Hippocampal formation (tissue), 2 donors: ENCODE results near the gene PRIM2.
"Not testable (repeated sequence)": the region's sequence is repeated elsewhere in the genome, so short reads cannot be mapped to it uniquely, and the experiment has no call there.

Source experiments
- DNase-seq, 2 donors: peaks; one replicate each; lab custom pipeline; 2025; lab: John Stamatoyannopoulos, UW

The PRIM2 gene, protein sequence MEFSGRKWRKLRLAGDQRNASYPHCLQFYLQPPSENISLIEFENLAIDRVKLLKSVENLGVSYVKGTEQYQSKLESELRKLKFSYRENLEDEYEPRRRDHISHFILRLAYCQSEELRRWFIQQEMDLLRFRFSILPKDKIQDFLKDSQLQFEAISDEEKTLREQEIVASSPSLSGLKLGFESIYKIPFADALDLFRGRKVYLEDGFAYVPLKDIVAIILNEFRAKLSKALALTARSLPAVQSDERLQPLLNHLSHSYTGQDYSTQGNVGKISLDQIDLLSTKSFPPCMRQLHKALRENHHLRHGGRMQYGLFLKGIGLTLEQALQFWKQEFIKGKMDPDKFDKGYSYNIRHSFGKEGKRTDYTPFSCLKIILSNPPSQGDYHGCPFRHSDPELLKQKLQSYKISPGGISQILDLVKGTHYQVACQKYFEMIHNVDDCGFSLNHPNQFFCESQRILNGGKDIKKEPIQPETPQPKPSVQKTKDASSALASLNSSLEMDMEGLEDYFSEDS

DNA sequence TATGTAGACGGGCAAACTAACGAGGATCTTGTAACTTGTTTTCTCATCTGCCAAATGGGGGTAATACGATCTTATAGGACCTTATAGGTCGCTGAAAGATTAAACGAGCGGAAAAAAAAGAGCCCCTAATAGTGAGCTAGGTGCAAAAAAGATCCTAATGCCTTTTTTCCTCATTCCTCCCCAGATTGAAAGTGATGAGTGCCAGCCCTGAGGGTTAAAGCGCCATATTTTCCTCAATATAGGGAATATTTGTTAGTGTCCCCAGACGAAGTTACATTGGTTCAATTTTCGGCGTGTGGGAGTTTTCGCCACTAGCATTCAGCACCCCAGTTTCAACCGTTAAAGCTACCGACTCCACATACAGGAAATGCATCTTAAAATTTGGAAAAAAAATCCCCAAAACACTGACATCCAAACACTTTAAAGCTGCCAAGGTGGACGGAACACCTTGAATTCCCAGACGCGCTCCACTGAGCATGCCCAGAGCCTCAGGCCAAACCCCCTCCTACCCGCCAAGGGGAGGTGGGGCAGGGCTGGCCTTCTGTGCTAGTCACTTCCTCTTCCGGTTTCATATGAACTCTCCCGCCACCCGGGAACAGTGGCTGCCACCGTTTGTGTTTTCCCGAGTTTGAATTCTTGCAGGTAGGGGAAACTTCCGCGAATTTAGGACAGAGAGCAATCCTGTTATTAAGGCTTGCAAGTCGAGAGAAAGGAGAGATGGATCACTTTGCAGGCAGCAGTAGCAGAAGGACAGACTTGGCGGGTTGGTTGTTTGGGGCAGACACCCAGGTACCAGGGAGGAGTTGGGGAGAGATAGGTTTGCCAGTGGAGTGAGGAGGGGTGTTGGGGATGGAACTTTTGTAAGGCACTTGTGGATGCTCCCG lies at the start of gene PRIM2:
Gene PRIM2 (plus strand): TSS at position 571 of the 884 bp plus-strand sequence. CDS start 816 bp downstream, outside the sequence.
- peak; percentile 83 to 88 for DNase-seq

DNA sequence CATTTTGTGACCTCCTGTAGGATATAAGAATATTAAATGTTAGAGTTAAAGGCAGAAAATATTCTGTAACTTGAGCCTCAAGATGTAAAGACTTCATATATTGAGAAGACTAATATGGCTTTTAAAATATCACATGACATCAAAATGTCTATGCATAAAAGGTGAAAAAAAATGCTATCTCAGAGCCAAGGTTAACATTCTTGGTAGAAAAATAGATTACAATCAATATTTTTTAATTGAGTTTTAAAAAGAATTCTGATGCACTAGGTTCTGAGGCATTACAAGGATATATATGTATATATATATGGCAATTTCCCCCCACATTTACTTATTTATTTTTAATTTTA lies 49.2 kb upstream of the PRIM2 start:
- no peak for DNase-seq

DNA sequence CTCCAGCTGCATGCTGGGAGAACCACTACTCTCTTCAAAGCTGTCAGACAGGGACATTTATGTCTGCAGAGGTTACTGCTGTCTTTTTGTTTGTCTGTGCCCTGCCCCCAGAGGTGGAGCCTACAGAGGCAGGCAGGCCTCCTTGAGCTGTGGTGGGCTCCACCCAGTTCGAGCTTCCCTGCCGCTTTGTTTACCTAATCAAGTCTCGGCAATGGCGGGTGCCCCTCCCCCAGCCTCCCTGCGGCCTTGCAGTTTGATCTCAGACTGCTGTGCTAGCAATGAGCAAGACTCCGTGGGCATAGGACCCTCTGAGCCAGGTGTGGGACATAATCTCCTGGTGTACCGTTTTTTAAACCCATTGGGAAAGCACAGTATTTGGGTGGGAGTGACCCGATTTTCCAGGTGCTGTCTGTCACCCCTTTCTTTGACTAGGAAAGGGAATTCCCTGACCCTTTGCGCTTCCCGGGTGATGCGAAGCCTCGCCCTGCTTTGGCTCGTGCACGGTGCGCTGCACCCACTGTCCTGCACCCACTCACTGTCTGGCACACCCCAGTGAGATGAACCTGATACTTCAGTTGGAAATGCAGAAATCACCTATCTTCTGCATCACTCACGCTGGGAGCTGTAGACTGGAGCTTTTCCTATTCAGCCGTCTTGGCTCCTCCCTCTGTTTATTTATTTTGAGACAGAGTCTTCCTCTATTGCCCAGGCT lies 43.2 kb upstream of the PRIM2 start:
- not testable (repeated sequence) for DNase-seq

DNA sequence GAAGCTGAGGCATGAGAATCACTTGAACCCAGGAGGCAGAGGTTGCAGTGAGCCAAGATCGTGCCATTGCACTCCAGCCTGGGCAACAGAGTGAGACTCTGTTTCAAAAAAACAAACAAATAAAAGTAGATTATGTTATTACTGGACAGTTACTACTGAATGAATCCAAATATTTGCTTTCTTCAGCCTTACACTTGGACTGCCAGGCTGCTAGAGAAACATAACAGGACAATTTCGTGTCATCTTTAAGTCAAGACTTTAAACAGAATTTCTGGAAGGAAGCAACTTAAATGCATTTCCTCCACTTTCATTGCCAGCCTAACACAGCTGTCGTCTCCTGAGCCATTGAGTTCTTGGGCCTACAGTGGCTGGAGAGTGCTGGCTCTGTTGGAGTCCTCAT lies 42.0 kb upstream of the PRIM2 start:
- DNase-seq: no peak

DNA sequence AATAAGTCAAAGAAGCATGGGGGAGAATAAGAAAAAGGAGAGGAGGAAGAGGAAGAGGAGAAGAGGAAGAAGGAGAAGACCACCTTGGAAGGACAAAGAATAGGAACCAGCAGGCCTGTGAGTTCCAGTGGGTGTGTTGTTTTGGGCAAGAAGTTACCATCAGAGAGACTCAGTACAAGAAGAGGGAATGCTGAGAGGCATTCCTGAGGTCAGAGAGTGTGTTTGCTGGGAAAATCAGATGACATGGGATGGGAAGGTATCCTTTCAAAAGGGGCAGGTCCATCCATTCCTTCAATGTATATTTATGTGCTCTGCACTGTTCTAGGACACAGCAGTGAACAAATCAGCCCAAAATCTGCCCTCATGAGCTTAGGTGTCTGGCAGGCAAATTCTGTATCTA lies 40.5 kb upstream of the PRIM2 start:
- DNase-seq: no peak

DNA sequence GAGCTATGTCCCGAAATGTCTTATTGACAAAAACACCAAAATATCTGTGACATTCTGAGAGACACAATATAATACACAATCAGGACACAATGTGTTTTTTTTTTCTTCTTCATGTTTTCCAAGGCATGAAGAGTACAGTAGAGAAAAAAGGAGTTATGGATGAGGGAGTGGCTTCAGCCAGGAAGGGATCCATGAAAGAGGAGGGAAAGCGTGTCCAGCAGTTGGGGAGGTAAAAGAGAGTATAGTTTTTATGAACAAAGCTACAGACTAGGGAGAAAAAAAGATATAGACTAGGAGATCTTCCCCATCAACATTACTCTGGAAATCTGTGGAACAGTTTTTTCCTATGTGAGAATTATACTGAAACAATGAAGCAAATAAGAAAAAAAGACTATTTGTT lies 38.9 kb upstream of the PRIM2 start:
- no peak for DNase-seq

DNA sequence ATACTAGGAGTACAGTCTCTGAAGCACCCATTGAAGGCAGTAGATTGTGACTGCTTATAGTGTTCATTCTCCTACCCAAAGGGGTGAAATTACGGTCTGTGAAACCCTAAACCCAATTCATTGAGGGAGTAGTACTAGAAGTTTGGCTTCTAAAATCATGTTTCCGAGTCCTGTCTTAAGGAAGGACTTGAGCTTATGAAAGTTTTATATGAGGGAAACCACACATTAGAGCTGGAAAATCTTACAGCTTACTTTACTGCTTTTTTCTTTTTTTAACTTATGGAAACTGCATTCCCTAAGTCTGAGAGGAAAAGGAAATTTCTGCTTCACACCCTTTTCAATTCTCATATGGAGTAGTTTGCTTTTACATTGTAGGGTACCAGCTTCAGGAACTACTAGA lies 38.4 kb upstream of the PRIM2 start:
- no peak for DNase-seq

DNA sequence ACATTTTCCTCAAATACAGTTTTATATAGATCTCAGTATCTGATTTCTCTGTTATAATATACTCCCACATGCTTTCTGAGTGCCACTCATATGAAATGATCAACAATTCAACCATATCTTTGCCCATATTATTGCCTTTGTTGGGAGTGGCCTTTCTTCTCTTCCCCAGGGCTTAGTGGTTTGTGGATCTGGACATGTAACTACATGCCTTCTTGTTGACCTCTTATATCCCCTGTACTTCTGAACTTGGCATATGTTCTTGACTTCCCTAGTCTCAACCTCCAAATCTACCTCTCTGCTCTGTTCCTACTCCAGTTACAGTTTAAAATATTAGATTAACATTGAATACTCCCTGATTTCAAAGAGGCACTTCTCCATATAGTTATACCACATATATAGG lies 34.3 kb upstream of the PRIM2 start:
- no peak for DNase-seq

DNA sequence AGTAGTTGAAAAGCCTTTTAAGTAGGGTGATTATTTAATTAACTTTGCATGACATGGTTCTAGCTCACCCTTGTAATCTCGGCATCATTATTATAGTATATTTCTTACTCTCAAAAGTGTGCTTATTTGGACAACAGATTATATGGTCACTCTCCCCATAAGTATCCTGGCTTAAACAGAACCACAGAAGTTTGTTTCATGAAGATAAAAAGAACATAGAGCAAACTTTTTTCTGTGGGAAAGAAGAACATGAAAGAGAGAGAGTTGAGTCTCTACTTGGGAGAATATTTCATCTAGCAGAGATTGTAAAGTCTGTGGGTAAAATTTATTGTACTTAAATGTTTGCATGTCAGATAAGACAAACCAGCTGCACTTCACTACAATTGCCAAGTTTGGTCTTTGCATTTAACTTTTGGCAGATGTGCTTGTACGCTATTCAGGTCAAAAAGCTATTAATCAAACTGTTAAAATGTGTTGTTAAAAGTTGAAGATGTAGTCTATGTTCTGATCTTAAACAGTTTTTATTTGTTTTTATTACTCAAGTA lies 33.4 kb upstream of the PRIM2 start:
- DNase-seq: no peak

DNA sequence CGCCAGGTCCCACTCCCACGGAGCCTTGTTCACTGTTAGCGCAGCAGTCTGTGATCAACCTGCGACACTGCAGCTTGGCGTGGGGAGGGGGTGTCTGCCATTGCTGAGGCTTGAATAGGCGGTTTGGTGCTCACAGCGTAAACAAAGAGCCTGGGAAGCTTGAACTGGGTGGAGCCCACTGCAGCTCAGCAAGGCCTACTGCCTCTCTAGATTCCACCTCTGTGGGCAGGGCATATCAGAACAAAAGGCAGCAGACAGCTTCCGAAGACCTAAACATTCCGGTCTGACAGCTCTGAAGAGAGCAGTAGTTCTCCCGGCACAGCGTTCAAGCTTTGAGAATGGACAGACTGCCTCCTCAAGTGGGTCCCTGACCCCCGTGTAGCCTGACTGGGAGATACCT lies 29.3 kb upstream of the PRIM2 start:
- DNase-seq: not testable (repeated sequence)

DNA sequence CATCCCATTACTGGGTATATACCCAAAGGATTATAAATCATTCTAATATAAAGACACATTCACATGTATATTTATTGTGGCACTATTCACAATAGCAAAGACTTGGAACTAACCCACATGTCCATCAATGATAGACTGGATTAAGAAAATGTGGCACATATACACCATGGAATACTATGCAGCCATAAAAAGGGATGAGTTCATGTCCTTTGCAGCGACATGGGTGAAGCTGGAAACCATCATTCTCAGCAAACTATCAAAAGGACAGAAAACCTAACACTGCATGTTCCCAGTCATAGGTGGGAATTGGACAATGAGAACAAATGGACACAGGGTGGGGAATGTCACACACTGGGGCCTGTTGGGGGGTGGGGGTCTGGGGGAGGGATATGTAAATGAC lies 24.0 kb upstream of the PRIM2 start:
- DNase-seq: not testable (repeated sequence)

DNA sequence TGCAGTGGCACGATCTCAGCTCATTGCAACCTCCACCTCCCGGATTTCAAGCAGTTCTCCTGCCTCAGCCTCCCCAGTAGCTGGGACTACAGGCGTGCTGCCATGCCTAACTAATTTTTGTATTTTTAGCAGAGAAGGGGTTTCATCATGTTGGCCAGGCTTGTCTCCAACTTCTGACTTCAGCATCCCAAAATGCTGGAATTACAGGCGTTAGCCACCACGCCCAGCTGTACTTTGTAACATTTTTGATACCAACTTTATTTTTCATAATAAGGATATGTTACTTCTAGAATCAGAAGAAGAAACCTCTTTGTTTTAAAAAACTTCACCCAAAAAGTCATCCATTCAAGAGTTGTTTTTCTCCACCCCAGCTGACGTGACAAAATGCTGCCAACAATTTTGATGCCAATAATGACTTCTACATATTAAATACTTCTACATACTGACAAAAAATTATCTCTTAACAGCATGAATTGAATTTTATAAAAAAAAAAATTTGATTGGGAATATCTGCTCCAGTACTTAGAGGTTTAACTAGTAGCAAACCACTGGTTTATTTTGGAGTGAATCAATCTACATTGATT lies 22.5 kb upstream of the PRIM2 start:
- no peak for DNase-seq

DNA sequence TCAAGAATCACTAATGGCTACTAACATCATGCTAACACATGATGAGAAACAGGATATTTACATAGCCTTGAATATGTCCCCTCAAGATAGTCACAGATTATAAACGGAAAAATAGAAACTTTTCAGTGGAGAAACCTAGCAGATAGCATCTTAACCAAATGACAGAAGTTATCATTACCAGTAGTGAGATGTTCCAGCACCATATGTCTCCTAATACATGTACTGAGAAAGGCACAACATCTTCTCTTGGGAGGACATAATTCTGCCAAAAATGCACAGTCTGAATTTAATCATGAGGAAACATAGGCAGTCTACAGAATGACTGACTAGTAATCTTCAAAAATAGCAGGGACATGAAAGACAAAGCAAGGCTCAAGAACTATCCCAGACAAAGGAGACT lies 19.9 kb upstream of the PRIM2 start:
- DNase-seq: no peak

DNA sequence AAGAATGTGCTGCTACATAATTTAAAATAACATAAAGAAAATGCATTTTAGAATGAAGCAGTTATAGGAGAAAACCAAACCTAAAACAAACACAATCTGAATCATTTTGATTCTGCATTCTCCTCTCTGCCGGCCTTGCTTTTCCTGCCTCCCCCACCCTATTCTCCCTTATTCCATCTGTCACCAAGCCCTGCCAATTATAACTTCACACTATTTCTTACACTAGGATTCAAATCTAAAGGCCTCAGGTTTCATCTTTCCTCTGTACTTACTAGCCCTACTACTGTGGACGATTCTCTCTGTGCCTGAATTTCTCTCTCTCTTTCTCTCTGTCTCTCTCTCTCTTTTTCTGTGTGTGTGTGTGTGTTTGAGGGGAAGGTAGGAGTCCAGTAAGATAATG lies 18.7 kb upstream of the PRIM2 start:
- no peak for DNase-seq

DNA sequence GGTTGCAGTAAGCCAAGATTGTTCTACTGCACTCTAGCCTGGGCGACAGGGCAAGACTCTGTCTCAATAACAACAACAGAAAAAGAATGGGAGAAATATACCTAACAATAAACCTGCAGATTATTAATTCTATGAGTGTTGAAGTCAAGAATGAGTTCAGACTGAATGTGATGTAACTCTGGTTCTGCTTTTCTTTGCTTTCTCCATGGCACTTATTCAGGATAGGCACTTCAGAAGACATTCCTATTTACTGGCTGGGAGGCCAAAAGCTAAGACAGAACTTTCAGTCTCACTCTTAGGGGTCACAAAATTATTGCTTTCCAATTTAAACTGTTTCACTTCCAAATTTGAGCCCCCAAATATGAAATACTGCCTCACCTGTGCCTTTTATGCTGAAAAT lies 15.7 kb upstream of the PRIM2 start:
- DNase-seq: no peak

DNA sequence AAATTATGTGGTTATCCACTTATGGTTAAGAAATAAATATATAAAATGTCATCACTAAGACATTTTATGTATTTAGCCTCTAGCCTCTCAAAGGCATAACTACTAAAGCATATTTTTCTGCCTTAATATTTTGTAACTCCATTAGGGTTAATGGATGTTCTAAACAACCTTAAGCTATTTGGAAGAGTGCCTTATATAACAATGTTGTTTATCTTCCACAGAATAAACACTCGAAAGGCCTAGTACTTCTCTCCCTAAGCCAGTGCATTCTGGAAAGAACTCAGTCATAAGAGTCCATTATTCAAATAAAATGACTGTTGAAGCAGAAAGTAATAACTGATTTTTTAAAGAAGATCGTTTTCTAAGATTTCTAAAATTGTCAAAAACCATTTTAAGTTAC lies 15.0 kb upstream of the PRIM2 start:
- DNase-seq: no peak

DNA sequence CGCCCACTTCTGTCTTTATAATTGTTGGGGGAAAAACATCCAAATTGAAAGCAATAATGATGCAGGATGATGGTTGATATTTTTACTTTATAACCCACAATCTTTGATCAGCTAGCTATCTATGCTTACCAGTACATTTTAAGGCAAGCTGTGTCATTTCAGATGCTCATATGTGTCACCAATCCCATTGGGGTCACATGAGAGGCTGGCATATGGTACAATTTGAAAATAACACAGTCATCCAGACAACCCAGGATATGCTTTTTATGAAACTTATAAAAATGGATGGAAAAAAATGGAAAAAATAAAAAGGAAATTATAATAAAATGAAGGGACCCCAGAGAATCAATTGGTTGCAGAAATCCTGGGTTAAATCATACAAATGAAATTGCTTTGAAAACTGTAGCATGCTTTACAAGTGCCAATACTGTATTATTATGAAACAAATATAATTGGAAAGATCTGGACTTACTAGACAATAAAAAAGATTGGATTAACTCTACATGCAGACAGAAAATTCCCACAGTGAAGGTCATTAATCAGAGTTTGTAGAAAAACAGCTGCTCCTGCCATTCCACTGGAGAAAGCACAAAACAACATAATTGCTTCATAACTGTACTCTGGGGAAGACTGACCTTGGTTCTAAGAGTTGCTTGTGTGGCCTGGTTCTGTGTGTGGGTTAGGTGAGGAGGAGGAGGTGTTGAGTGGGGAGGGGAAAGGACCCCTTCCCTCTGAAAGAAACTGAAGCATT lies 13.3 kb upstream of the PRIM2 start:
- DNase-seq: no peak

DNA sequence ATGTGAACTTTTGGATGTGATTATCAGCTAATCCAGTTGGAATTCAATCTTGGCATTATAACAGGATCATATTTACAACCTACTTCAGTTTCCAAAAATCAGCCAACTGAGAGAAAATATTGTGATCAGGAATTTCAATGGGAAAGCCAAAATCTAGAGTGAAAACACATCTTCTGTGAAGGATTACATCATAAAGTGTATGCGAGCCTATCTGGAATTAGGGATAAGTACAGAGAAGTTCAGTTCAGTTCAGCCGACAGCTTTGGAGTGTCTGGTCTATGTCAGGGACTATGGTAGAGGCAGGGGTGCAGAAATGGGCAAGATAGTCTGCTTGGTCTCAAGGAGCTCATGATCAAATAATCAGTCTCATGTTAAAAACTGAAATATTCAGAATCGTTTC lies 12.3 kb upstream of the PRIM2 start:
- DNase-seq: no peak

DNA sequence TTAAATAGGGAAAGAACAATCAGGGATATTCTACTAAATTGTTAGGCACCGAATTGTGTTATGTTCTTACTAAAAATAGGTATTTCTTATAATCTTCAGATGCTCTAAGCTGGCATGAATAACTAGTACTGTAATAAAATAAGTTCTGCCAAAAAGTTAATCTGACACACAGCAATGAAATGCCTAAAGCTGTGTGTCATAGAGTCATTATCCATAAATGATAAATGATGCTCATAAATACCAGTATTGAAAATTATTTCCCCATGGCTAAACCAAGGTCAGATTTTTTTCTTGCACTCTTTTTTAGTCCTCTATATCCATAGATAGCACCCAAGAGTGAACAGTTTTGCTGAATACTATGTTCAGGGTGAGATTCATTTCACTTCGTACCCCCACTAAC lies 11.7 kb upstream of the PRIM2 start:
- DNase-seq: no peak

DNA sequence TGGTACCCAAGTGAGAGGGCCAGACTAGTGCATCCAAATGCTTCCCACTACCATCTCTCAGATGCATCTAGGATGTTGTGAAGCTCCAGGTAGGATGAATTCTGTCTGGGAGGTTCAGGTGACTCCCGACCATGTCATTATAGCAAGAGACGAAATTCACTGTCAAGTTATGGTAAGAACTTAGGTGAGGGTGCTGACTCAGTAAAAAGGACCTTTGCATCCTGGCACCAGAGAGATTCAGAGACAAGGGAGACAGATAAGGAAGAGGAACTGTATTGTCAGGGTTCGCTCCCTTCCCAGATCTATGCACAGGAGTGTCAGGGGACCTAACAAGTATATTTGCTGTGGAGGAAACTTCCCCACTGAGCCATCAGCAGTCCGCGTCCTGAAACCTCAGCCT lies 11.2 kb upstream of the PRIM2 start:
- DNase-seq: no peak

DNA sequence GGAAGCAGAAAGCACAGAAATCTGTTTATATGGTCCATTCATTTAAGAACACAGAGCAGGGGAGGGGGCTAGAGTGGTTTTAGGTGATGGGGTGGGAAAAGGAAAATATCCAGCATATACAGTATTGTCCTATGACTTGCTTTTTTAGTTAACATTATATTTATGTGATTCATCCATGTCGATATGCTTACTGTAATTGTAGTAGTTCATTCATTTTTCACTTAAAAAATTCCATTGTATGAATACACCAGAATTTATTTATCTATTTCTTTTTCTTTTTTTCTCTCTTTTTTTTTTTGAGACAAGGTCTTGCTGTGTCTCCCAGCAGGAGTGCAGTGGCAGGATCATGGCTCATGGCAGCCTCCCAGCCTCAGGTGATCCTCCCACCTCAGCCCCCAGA lies 9.6 kb upstream of the PRIM2 start:
- no peak for DNase-seq
